NCI-H1694 (cell line): Measurements from ENCODE around the gene XRCC1.
"Not testable (repeated sequence)": the region's sequence is repeated elsewhere in the genome, so short reads cannot be mapped to it uniquely, and the experiment has no call there.

ENCODE experiments used
- DNase-seq: peaks from one replicate; lab custom pipeline; 2025; lab: John Stamatoyannopoulos, UW

The XRCC1 gene

GRCh38 chr19:43522929-43523328 lies 52.4 kb downstream of the XRCC1 start:
- DNase-seq: no peak

- peak; percentile 85 for DNase-seq
Measured at GRCh38 chr19:43519436-43520088, 55.8 kb downstream of the XRCC1 start.

DNA sequence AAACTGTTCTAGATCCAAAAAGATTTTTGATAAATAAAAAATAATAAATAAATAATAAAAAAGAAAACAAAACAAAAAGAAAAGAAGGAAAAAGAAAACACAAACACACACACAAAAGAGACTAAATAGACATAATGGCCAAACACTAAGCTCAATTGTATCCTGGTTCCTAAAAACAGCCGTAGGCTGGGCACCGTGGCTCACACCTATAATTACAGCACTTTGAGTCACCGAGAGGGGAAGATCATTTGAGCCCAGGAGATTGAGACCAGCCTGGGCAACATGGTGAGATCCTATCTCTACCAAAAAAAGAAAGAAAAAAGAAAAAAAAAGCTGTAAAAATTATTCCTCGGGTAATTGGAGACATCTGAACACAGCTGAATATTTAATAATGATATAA lies 57.3 kb downstream of the XRCC1 start:
- no peak for DNase-seq

GRCh38 chr19:43512399-43512798 lies 62.9 kb downstream of the XRCC1 start:
- not testable (repeated sequence) for DNase-seq

GRCh38 chr19:43511324-43511723 lies 64.0 kb downstream of the XRCC1 start:
- DNase-seq: no peak

- no peak for DNase-seq
Measured at GRCh38 chr19:43510713-43511112, 64.6 kb downstream of the XRCC1 start.

DNA sequence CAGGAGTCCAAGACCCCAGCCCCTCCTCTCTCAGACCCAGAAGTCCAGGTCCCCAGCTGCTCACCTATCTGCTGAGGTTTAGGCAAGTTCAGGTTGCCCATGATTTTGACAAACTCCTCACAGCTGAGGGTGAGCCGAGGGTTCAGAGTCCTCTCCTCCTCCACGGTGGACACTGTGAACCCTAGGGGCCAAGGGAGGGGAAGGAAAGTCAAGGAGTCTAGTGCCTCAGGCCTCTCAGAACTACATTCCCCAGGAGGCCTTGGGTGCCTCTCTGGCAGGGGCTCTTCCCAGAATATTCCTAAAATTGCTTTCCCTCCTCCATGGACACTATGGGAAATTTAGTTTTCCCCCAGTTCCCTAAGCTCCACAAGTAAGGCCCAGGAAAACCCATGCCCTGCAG lies 67.4 kb downstream of the XRCC1 start:
- no peak for DNase-seq

GRCh38 chr19:43506629-43507028 lies 68.7 kb downstream of the XRCC1 start:
- no peak for DNase-seq

DNA sequence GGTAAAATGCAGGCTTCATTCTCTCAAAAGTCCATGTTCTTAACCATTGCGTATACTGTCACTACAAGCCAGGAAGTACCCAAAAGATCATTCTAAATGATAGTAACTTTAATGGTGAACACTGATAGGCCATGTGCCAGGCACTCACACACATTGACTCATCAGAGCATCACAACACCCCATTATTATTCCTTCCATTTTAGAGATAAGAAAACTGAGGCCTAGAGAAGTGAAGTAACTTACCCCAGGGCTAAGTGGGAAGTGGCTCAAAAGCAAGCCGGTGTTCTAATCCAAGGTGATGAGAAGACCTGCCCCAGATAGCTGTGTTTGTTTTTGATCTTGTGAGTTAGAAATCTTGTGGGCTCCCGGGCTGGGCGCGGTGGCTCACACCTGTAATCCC lies 69.4 kb downstream of the XRCC1 start:
- no peak for DNase-seq

DNA sequence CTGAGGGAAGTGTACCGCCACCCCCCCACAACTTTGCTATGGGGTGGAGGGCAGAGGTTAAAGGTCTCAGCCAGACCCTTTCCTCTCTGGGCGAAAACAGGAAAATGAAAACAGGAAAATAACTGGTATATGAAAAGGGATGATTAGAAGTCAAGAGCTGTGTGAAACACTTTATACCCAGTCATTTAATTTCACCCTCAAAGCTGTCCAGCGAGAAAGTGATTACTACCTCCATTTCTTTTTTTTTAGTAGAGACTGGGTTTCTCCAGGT lies 70.2 kb downstream of the XRCC1 start:
- no peak for DNase-seq

- no peak for DNase-seq
Measured at GRCh38 chr19:43504426-43505185, 70.7 kb downstream of the XRCC1 start, which contains the start of gene PHLDB3. PHLDB3 (minus strand) TSS chr19:43504746; CDS start chr19:43504118, 628 bp downstream.

- peak; percentile 85 for DNase-seq
Measured at GRCh38 chr19:43503501-43504425, 71.6 kb downstream of the XRCC1 start.

DNA sequence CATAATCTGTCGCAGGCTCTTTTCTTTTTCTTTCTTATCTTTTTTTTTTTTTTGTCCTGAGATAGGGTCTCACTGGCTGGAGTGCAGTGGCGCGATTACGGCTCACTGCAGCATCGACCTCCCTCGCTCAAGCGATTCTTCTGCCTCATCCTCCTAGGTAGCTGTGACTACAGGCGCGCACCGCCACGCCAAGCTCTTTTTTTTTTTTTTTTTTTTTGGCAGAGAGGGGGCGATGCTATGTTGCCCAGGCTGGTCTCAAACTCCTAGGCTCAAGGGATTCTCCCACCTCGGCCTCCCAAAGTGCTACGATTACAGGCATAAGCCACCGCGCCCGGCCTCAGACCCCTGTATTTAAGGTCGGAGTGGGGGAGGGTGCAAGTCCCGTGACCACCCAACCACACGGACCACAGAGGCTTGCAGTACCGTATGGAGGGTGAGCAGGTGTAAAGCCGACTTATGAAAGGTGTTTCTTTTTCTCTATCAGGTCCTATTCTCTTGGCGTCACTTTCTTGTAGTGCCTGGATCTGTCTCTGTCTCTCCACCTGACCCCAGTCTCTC lies 72.8 kb downstream of the XRCC1 start:
- DNase-seq: no peak

DNA sequence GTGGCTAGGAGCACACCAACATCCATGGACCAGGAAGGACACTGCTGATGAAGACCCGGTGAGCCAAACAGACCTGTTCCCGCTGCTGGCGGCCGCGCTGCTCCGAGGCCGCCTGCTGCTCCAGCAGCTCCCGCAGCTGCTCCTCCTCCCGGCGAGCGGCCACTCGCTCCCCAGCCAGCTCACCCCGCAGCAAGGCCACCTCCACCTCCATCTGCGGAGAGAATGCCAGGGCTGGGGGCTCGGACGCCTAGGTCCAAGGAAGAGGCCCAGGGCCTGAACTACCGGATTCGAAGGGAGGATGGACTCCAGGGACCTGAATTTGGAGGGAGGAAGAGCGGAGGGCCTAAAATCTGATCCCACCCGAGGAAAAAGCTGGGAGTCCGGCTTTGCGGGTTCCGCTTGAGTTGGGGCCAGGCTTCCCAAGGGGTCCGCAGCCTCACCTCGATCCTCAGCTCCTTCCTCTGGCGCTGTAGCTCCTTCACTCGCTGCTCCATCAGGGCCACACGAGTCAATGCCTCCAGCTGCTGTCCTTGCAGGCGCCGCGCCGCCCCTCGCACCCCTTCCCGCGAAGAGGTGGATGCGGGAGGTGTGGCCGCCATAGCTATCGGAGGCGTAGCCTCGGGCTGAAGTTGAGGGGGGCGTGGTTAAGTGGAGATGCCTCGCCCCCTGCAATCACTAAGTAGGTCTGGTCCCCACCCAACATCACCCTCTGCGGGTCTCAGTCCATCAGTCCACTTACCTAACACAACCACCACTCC lies 73.5 kb downstream of the XRCC1 start:
- no peak for DNase-seq

DNA sequence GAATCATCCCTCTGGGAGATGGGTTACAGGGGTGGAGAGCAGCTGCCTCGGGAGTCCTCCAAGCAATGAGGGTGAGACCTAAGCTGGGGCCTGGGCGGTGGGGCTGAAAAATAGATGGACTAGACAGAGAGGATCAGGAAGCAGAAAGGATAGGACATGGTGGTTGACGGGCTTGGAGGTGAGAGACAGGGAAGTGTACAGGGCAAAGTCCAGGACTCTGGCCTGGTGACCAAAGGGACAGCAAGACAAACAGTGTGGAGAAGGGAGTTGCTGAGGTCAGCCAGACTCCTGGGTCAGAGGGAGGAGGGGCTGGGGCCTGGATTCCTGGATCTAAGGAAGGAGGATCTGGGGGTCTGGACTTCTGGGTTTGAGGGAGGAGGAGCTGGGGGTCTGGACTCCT lies 76.3 kb downstream of the XRCC1 start:
- DNase-seq: no peak

DNA sequence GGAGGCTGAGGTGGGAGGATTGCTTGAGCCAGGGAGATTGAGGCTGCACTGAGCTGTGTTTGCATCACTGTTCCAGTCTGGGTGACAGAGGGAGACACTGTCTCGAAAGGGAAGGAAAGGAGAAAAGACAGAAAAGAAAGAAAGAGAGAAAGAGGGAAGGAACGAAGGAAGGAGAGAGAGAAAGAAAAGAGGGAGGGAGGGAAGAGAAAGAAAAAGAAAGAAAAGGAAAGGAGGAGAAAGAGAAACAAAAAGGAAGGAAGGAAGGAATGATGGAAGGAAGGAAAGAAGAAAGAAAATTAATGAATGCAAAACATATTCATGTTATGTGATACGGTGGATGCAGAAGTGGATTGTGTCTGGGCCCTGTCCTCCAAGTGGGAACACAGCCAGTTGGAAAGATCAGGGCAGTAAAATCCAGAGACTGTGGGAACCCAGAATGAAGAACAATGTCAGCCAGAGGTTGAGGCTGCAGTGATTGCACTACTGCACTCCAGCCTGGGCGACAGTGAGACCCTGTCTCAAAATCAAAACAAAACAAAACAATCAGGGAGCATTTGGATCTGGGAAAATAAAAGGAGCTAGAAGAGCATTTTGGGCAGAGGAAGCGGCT lies 77.0 kb downstream of the XRCC1 start:
- no peak for DNase-seq

DNA sequence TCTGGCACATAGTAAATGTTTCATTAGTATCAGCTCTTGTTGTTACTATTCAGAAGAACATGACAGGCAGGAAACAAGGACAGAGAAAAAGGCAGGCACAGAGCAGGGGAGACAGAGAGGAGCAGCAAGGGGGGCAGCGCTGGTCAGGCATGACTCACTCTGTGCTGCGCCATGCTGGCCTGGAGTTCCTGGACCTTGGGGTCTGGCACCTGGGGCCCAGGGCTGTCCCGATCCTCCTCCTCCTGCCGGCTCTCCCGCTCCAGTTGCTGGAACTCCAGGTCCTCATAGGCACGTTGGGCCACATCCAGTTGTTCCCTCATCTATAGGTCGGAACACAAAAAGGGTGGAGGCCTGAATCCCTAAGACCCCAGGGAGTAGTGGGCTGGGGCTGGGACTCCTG lies 78.4 kb downstream of the XRCC1 start:
- DNase-seq: no peak

DNA sequence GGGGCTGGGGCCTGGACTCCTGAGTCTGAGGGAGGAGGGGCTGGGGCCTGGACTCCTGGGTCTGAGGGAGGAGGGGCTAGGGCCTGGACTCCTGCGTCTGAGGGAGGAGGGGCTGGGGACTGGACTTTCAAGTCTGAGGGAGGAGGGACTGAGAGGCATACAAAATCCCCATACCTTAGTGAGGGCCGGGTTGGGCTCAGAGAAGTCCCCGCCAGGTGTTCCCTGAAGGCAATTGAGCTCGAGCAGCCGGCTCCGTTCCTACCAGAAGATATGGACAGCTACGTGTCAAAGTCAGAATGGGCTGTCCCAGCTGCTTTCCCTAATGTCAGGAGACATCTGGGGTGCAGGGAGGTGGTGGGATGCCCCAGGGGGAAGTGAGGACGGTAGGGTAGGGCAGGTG lies 80.2 kb downstream of the XRCC1 start:
- DNase-seq: no peak
